ENCODE measurements around the gene ADSS1.

- no peak for TF ChIP-seq CTCF (IDR thresholded peaks at IDR 0.05; ENCODE audit: low read length)
- no peak for TF ChIP-seq EZH2 (IDR thresholded peaks at IDR 0.05; ENCODE audit: borderline replicate concordance, low read length)
These were observed 23.0 kb downstream of the ADSS1 start for GRCh38 chr14:104746934-104747481.
